ENCODE data around the gene TMCO4. TPM values are rescaled to one million over a fixed set of nuclear protein-coding genes. Genes with fewer than 3 reads are reported as not detected.

The TMCO4 gene
- total RNA-seq, 1 donor from 2014 or later: 11.4 TPM

GRCh38 chr1:19725606-19726005 is 74.1 kb downstream of the TMCO4 start:
- no peak for DNase-seq (ENCODE audit: extremely low read depth, low read depth, low spot score)

GRCh38 chr1:19723874-19724273 is 75.8 kb downstream of the TMCO4 start:
- no peak for DNase-seq (ENCODE audit: extremely low read depth, low read depth, low spot score)

GRCh38 chr1:19720973-19721372 is 78.7 kb downstream of the TMCO4 start:
- DNase-seq (ENCODE audit: extremely low read depth, low read depth, low spot score): no peak

- no peak for DNase-seq (ENCODE audit: extremely low read depth, low read depth, low spot score)
Observed at GRCh38 chr1:19720174-19720573, 79.5 kb downstream of the TMCO4 start.

GRCh38 chr1:19717467-19717866 is 82.2 kb downstream of the TMCO4 start:
- no peak for DNase-seq (ENCODE audit: extremely low read depth, low read depth, low spot score)

- DNase-seq (ENCODE audit: extremely low read depth, low read depth, low spot score): peak; percentile 85
Observed at GRCh38 chr1:19715334-19716203, 84.1 kb downstream of the TMCO4 start.

GRCh38 chr1:19712928-19713327 is 86.8 kb downstream of the TMCO4 start:
- DNase-seq (ENCODE audit: extremely low read depth, low read depth, low spot score): no peak

GRCh38 chr1:19710825-19711611 is 88.7 kb downstream of the TMCO4 start:
- DNase-seq (ENCODE audit: extremely low read depth, low read depth, low spot score): no peak

- DNase-seq (ENCODE audit: extremely low read depth, low read depth, low spot score): no peak
Observed at GRCh38 chr1:19709260-19709793, 90.4 kb downstream of the TMCO4 start.

GRCh38 chr1:19708567-19709110 is 91.1 kb downstream of the TMCO4 start:
- no peak for DNase-seq (ENCODE audit: extremely low read depth, low read depth, low spot score)

- no peak for DNase-seq (ENCODE audit: extremely low read depth, low read depth, low spot score)
Observed at GRCh38 chr1:19706136-19706535, 93.6 kb downstream of the TMCO4 start.

- no peak for DNase-seq (ENCODE audit: extremely low read depth, low read depth, low spot score)
Observed at GRCh38 chr1:19705464-19705863, 94.3 kb downstream of the TMCO4 start.

- DNase-seq (ENCODE audit: extremely low read depth, low read depth, low spot score): peak; percentile 16
Observed at GRCh38 chr1:19704247-19705113, 95.2 kb downstream of the TMCO4 start.

- no peak for DNase-seq (ENCODE audit: extremely low read depth, low read depth, low spot score)
Observed at GRCh38 chr1:19703280-19703679, 96.4 kb downstream of the TMCO4 start.

- DNase-seq (ENCODE audit: extremely low read depth, low read depth, low spot score): no peak
Observed at GRCh38 chr1:19700079-19700777, 99.5 kb downstream of the TMCO4 start.

- no peak for DNase-seq (ENCODE audit: extremely low read depth, low read depth, low spot score)
Observed at GRCh38 chr1:19698181-19698580, 101.5 kb downstream of the TMCO4 start.

- DNase-seq (ENCODE audit: extremely low read depth, low read depth, low spot score): no peak
Observed at GRCh38 chr1:19696820-19697219, 102.9 kb downstream of the TMCO4 start.

- DNase-seq (ENCODE audit: extremely low read depth, low read depth, low spot score): no peak
Observed at GRCh38 chr1:19695772-19696171, 103.9 kb downstream of the TMCO4 start.

GRCh38 chr1:19694298-19694697 is 105.4 kb downstream of the TMCO4 start:
- DNase-seq (ENCODE audit: extremely low read depth, low read depth, low spot score): no peak

- no peak for DNase-seq (ENCODE audit: extremely low read depth, low read depth, low spot score)
Observed at GRCh38 chr1:19690342-19690741, 109.4 kb downstream of the TMCO4 start.
